Parathyroid adenoma (tissue), 2 donors: Measurements from ENCODE around the gene TRMU.

Source experiments
- H2AFZ ChIP-seq: fragments of 300-600 bp; sonication (generic); one replicate; pipeline ENCODE4 v1.7.0; 2017; ENCODE audit warnings: antibody characterized with exemption, mild to moderate bottlenecking
- H3K27ac ChIP-seq: fragments of 300-600 bp; sonication (generic); one replicate; pipeline ENCODE4 v1.7.0; 2017
- H3K27me3 ChIP-seq: fragments of 300-600 bp; sonication (generic); one replicate; pipeline ENCODE4 v1.7.0; 2017; ENCODE audit warnings: low read length; ENCODE audit not compliant: control insufficient read depth, insufficient read depth
- H3K36me3 ChIP-seq: fragments of 300-600 bp; sonication (generic); one replicate; pipeline ENCODE4 v1.7.0; 2017; ENCODE audit warnings: low read length; ENCODE audit not compliant: control insufficient read depth, insufficient read depth
- H3K4me1 ChIP-seq: fragments of 300-600 bp; sonication (generic); one replicate; pipeline ENCODE4 v1.7.0; 2017; ENCODE audit warnings: control low read depth
- H3K4me2 ChIP-seq: fragments of 300-600 bp; sonication (generic); one replicate; pipeline ENCODE4 v1.7.0; 2017; ENCODE audit warnings: low read length
- H3K4me3 ChIP-seq: fragments of 300-600 bp; sonication (generic); one replicate; pipeline ENCODE4 v1.7.0; 2017; ENCODE audit warnings: low read depth, low read length
- H3K79me2 ChIP-seq: fragments of 300-600 bp; sonication (generic); one replicate; pipeline ENCODE4 v1.7.0; 2017; ENCODE audit warnings: control low read depth
- H3K9ac ChIP-seq: fragments of 300-600 bp; sonication (generic); one replicate; pipeline ENCODE4 v1.7.0; 2017; ENCODE audit warnings: mild to moderate bottlenecking
- H3K9me3 ChIP-seq: fragments of 300-600 bp; sonication (generic); one replicate; pipeline ENCODE4 v1.7.0; 2017; ENCODE audit warnings: low read length; ENCODE audit not compliant: control insufficient read depth
- CTCF ChIP-seq: fragments of 300-600 bp; sonication (generic); IDR thresholded peaks from one replicate; pipeline ENCODE4 v1.7.0; 2017; ENCODE audit warnings: antibody characterized with exemption, mild to moderate bottlenecking
- donor health status: primary hyperparathyroidism.

Gene TRMU

DNA sequence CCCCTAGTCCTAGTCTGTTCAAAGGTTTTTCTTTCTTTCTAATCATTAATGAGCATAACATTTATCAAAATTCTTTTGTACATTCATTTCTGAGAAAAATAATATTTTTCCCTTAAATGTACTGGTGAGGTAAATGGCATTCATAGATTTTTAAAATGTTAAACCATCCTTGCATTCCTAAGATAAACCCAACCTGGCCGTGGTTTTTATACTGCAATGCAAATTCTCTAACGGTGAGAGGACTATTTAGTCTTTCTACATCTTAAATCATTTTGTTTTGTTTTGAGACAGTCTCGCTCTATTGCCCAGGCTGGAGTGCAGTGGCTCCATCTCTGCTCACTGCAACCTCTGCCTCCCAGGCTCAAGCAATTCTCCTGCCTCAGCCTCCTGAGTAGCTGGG lies 40.6 kb downstream of the TRMU start:
- no peak overlapping the region for H2AFZ ChIP-seq
- H3K27ac ChIP-seq: no peak overlapping the region
- no peak overlapping the region for H3K4me2 ChIP-seq
- no peaks in the 10 kb centered on the region for H3K36me3 ChIP-seq
- no peaks in the 10 kb centered on the region for H3K79me2 ChIP-seq
- no peaks in the 10 kb centered on the region for H3K27me3 ChIP-seq
- no peaks in the 10 kb centered on the region for H3K9me3 ChIP-seq
- no peaks in the 10 kb centered on the region for H3K4me1 ChIP-seq
- TF ChIP-seq CTCF: no peak
- H3K9ac ChIP-seq: no peak overlapping the region
- no peak overlapping the region for H3K4me3 ChIP-seq

GRCh38 chr22:46376908-46377524 lies 41.5 kb downstream of the TRMU start:
- H3K9me3 ChIP-seq: no peaks in the 10 kb centered on the region
- no peak overlapping the region for H3K4me2 ChIP-seq
- H2AFZ ChIP-seq: no peak overlapping the region
- no peaks in the 10 kb centered on the region for H3K79me2 ChIP-seq
- no peaks in the 10 kb centered on the region for H3K4me1 ChIP-seq
- no peak overlapping the region for H3K27ac ChIP-seq
- no peak overlapping the region for H3K4me3 ChIP-seq
- H3K9ac ChIP-seq: no peak overlapping the region
- no peak for TF ChIP-seq CTCF
- no peaks in the 10 kb centered on the region for H3K27me3 ChIP-seq
- no peaks in the 10 kb centered on the region for H3K36me3 ChIP-seq

GRCh38 chr22:46377525-46378425 lies 42.3 kb downstream of the TRMU start:
- Histone ChIP-seq H3K4me1 (no peaks in the 10 kb centered on the region), H3K4me3 (no peak overlapping the region), H3K4me2 (no peak overlapping the region), H3K36me3 (no peaks in the 10 kb centered on the region), H3K27ac (no peak overlapping the region), H3K9me3 (no peaks in the 10 kb centered on the region), H3K27me3 (no peaks in the 10 kb centered on the region), H3K79me2 (no peaks in the 10 kb centered on the region), H3K9ac (no peak overlapping the region), H2AFZ (no peak overlapping the region)
- no peak for TF ChIP-seq CTCF

GRCh38 chr22:46378426-46379065 lies 43.0 kb downstream of the TRMU start:
- H3K4me1 ChIP-seq: no peaks in the 10 kb centered on the region
- H3K27ac ChIP-seq: no peak overlapping the region
- no peaks in the 10 kb centered on the region for H3K27me3 ChIP-seq
- H2AFZ ChIP-seq: no peak overlapping the region
- H3K9ac ChIP-seq: no peak overlapping the region
- H3K4me3 ChIP-seq: no peak overlapping the region
- TF ChIP-seq CTCF: no peak
- no peaks in the 10 kb centered on the region for H3K9me3 ChIP-seq
- H3K79me2 ChIP-seq: no peaks in the 10 kb centered on the region
- no peaks in the 10 kb centered on the region for H3K36me3 ChIP-seq
- H3K4me2 ChIP-seq: no peak overlapping the region
